WTC11 (cell line): Measurements from ENCODE around the gene NUP58.

Experiments
- ELF4 ChIP-seq: sonication (generic); formaldehyde crosslinking; IDR thresholded peaks from 2 replicates; pipeline ENCODE4 v1.8.1; 2022; ENCODE audit warnings: low read depth, mild to moderate bottlenecking, moderate library complexity, missing genetic modification reagents
- FOXP1 ChIP-seq: sonication (generic); formaldehyde crosslinking; IDR thresholded peaks from 2 replicates; pipeline ENCODE4 v1.8.0; 2022; ENCODE audit warnings: missing genetic modification reagents, mild to moderate bottlenecking, moderate library complexity, borderline replicate concordance
- RELA ChIP-seq: sonication (generic); formaldehyde crosslinking; IDR thresholded peaks from 2 replicates; pipeline ENCODE4 v1.8.1; 2022; ENCODE audit warnings: missing genetic modification reagents, mild to moderate bottlenecking, borderline replicate concordance
- TF ChIP-seq, protein P1 (sequence below): fragments of 200-600 bp; IDR thresholded peaks from 2 replicates; pipeline ENCODE4 v1.8.0; 2022; ENCODE audit warnings: antibody characterized with exemption
- TF ChIP-seq, protein P2 (sequence below): sonication (generic); formaldehyde crosslinking; IDR thresholded peaks from 2 replicates; pipeline ENCODE4 v1.8.0; 2023; ENCODE audit warnings: mild to moderate bottlenecking, missing genetic modification reagents
- TF ChIP-seq, protein P3 (sequence below): sonication (generic); formaldehyde crosslinking; IDR thresholded peaks from 2 replicates; pipeline ENCODE4 v1.8.1; 2023; ENCODE audit warnings: mild to moderate bottlenecking, missing genetic modification reagents, moderate library complexity
- TF ChIP-seq, protein P4 (sequence below): sonication (generic); formaldehyde crosslinking; IDR thresholded peaks from 2 replicates; pipeline ENCODE4 v1.8.0; 2022; ENCODE audit warnings: mild to moderate bottlenecking, missing genetic modification reagents
- TF ChIP-seq, protein P5 (sequence below): sonication (generic); formaldehyde crosslinking; IDR thresholded peaks from 2 replicates; pipeline ENCODE4 v1.8.0; 2022; ENCODE audit warnings: mild to moderate bottlenecking, missing genetic modification reagents
- TF ChIP-seq, protein P6 (sequence below): fragments of 250-450 bp; sonication (Bioruptor Pico); IDR thresholded peaks from 2 replicates; pipeline ENCODE4 v1.9.0; 2021; ENCODE audit warnings: mild to moderate bottlenecking

DNA sequence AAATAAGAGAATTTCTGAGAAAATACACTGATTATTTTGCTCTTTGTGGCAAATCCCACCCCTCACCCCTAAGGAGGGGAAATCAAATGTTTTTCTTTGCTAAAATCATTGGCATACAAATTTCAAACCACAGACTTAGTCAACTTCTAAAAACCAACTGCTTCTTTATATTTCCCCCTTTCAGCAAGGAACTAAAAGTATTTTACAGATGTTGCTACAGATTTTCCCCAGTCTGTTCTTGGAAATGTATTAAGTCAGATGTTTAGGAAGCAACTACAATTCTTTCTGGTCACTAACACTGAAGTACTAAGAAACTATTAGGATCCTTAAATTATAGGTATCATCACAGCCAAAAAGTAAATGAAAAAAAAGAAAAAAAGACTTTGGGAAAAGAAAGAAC is 21.0 kb upstream of the NUP58 start:
- TF ChIP-seq, protein P1, sequence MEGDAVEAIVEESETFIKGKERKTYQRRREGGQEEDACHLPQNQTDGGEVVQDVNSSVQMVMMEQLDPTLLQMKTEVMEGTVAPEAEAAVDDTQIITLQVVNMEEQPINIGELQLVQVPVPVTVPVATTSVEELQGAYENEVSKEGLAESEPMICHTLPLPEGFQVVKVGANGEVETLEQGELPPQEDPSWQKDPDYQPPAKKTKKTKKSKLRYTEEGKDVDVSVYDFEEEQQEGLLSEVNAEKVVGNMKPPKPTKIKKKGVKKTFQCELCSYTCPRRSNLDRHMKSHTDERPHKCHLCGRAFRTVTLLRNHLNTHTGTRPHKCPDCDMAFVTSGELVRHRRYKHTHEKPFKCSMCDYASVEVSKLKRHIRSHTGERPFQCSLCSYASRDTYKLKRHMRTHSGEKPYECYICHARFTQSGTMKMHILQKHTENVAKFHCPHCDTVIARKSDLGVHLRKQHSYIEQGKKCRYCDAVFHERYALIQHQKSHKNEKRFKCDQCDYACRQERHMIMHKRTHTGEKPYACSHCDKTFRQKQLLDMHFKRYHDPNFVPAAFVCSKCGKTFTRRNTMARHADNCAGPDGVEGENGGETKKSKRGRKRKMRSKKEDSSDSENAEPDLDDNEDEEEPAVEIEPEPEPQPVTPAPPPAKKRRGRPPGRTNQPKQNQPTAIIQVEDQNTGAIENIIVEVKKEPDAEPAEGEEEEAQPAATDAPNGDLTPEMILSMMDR = no peak
- TF ChIP-seq, protein P2, sequence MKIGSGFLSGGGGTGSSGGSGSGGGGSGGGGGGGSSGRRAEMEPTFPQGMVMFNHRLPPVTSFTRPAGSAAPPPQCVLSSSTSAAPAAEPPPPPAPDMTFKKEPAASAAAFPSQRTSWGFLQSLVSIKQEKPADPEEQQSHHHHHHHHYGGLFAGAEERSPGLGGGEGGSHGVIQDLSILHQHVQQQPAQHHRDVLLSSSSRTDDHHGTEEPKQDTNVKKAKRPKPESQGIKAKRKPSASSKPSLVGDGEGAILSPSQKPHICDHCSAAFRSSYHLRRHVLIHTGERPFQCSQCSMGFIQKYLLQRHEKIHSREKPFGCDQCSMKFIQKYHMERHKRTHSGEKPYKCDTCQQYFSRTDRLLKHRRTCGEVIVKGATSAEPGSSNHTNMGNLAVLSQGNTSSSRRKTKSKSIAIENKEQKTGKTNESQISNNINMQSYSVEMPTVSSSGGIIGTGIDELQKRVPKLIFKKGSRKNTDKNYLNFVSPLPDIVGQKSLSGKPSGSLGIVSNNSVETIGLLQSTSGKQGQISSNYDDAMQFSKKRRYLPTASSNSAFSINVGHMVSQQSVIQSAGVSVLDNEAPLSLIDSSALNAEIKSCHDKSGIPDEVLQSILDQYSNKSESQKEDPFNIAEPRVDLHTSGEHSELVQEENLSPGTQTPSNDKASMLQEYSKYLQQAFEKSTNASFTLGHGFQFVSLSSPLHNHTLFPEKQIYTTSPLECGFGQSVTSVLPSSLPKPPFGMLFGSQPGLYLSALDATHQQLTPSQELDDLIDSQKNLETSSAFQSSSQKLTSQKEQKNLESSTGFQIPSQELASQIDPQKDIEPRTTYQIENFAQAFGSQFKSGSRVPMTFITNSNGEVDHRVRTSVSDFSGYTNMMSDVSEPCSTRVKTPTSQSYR = no peak
- TF ChIP-seq, protein P3, sequence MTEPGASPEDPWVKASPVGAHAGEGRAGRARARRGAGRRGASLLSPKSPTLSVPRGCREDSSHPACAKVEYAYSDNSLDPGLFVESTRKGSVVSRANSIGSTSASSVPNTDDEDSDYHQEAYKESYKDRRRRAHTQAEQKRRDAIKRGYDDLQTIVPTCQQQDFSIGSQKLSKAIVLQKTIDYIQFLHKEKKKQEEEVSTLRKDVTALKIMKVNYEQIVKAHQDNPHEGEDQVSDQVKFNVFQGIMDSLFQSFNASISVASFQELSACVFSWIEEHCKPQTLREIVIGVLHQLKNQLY (CRISPR knock-in tag) = no peak
- TF ChIP-seq, protein P4, sequence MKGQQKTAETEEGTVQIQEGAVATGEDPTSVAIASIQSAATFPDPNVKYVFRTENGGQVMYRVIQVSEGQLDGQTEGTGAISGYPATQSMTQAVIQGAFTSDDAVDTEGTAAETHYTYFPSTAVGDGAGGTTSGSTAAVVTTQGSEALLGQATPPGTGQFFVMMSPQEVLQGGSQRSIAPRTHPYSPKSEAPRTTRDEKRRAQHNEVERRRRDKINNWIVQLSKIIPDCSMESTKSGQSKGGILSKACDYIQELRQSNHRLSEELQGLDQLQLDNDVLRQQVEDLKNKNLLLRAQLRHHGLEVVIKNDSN (CRISPR knock-in tag) = no peak
- TF ChIP-seq FOXP1 (no peak), RELA (no peak), ELF4 (CRISPR knock-in tag) (no peak)
- TF ChIP-seq, protein P5, sequence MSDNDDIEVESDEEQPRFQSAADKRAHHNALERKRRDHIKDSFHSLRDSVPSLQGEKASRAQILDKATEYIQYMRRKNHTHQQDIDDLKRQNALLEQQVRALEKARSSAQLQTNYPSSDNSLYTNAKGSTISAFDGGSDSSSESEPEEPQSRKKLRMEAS (CRISPR knock-in tag) = no peak
- TF ChIP-seq, protein P6, sequence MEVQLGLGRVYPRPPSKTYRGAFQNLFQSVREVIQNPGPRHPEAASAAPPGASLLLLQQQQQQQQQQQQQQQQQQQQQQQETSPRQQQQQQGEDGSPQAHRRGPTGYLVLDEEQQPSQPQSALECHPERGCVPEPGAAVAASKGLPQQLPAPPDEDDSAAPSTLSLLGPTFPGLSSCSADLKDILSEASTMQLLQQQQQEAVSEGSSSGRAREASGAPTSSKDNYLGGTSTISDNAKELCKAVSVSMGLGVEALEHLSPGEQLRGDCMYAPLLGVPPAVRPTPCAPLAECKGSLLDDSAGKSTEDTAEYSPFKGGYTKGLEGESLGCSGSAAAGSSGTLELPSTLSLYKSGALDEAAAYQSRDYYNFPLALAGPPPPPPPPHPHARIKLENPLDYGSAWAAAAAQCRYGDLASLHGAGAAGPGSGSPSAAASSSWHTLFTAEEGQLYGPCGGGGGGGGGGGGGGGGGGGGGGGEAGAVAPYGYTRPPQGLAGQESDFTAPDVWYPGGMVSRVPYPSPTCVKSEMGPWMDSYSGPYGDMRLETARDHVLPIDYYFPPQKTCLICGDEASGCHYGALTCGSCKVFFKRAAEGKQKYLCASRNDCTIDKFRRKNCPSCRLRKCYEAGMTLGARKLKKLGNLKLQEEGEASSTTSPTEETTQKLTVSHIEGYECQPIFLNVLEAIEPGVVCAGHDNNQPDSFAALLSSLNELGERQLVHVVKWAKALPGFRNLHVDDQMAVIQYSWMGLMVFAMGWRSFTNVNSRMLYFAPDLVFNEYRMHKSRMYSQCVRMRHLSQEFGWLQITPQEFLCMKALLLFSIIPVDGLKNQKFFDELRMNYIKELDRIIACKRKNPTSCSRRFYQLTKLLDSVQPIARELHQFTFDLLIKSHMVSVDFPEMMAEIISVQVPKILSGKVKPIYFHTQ = no peak
